ENCODE results near the gene SLC6A5. TPM values are rescaled to one million over a fixed set of nuclear protein-coding genes. Genes with fewer than 3 reads are reported as not detected.
"Not testable (repeated sequence)": the region's sequence is repeated elsewhere in the genome, so short reads cannot be mapped to it uniquely, and the experiment has no call there.

Gene SLC6A5
- not detected for polyA plus RNA-seq (2013, experiment 1 of 2; ENCODE audit: insufficient read length)
- polyA plus RNA-seq (2013, experiment 2 of 2; ENCODE audit: insufficient read length), result not detected

- peak; percentile 28 for DNase-seq
Measured at GRCh38 chr11:20599221-20600019, at the start of gene SLC6A5. Gene SLC6A5 (plus strand): TSS chr11:20599608. CDS start chr11:20599673, 65 bp downstream.

DNA sequence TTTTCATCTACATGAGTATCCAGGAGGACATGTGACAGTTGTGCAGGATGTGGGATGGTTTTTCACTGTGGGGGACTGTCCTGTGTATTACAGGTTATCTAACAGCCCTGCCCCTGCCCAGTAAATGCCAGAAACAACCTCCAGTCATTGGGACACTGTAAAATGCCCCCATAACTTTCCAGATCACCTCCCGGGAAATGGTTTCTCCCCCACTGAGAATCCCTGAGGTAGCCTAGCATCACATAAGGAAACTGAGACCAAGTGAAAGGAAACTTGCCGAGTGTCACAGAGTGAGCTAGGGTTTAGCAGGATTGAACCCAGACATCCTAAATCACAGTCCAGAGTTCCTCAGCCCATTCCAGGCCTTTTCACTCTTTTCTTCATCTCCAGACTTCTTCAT, 48.3 kb upstream of the SLC6A5 start:
- DNase-seq, result no peak

GRCh38 chr11:20555783-20556182, 43.6 kb upstream of the SLC6A5 start:
- no peak for DNase-seq

DNA sequence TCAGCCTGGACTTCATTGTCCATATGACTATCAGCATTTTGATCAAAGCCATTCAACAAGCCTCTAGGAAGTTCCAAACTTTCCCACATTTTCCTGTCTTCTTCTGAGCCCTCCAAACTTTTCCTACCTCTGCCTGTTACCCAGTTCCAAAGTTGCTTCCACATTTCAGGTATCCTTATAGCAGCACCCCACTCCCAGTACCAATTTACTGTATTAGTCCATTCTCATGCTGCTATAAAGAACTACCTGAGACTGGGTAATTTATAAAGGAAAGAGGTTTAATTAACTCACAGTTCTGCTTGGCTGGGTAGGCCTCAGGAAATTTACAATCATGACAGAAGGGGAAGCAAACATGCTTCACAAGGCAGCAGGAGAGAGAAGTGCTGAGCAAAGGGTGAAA, 43.0 kb upstream of the SLC6A5 start:
- DNase-seq, result not testable (repeated sequence)

- no peak for DNase-seq
Measured at GRCh38 chr11:20558741-20559140, 40.7 kb upstream of the SLC6A5 start.

DNA sequence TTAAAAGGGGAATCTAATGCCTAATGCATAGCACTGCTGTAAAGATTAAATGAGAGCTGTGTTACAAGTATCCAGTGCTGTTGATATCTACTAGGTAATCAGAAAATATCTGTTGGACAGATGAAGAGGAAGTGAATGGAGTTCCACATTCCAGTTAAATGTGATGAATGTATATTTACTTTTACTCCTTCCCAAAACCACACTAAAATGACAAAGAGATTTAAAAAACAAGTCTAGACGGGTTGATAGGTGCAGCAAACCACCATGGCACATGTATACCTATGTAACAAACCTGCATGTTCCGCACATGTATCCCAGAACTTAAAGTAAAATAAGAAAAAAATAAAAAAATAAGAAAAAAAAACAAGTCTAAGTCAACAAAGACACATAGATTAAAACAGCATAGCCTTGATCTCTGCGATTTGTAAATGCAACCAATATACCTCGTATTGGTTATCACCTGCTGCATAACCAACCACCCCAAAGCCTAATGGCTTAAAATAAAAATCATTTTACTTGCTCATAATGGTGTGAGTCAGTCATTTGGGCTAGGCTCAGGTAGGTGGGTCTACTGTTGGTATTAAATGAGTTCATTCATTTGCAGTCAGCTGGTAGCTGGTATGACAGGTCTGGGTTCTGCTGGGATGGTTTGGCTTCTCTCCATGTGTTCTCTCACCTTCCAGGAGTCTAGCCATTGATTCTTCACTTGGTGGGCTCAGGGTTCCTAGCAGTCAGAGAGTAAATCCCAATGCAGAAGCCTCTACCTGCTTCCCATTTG, 39.7 kb upstream of the SLC6A5 start:
- DNase-seq, result no peak

DNA sequence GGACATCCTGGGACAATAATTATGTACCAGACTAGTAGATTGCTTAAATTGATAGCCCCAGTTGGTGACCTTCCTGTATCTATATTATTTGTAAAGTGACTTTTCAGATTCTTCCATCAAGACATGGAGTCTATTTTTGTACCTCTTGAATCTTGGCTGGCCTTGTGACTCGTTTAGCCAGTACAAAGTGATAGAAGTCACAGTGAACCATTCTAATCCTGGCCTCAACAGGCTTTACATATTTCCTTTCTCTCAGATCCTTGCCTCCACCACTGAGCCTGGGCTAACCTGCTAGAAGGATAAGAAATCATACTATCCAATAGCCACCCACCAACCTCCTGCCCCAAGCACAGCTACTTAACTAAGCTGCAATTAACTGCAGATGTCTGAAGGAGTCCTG, 37.5 kb upstream of the SLC6A5 start:
- DNase-seq, result no peak

DNA sequence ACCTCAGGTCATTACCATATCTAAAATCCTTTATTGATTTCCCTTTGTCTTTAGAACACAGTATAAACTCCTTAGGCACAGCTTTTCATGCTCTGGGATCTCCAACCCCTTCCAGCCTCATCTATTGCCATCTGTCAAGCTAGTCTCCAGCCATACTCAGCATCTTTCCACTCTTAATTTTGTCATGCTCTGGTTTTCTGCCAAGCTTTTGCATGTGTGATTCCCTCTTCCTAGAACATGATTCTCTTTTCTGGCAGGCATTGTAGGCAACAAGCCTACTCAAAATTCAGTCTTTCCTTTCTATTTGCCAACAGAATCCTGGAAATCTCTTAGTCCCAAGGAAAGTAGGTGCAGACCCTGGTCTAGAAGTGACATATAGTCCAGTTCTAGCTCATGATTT, 35.5 kb upstream of the SLC6A5 start:
- DNase-seq, result no peak

DNA sequence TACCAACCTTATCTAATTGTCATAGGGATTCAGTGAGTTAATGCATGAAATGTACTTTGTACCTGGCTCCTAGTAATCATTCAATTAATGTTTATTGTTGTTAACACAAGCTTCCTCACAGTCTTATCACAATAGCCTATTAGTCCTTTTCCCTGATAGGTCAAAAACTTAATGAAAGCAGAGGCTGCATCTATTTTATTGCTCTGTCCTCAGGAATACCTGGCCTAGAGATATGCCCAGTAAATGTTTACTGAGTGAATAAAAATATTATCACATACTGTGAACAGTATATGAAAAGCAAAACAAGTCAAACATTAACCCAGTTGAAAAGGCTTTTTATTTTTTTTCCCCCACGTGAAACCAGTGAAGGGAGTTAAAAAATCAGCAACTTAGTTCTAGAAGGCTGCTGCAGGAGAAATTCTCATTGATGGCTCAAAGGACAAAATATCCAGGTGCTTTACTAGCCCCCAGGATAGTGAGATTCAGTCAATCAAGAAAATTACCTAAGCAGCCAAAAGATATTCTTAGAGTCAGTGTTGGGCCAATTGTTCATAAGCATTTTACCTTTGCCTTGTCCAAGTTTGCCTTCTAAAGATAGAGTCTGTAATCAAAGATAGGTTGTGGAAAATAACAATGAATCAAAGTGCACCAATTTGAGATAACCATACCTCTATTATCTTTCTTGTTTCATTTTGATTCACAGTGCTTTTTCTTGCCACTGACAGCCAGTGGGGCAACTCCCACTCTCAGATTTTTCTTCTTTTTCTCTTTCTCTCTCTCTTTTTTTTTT, 34.4 kb upstream of the SLC6A5 start:
- no peak for DNase-seq

DNA sequence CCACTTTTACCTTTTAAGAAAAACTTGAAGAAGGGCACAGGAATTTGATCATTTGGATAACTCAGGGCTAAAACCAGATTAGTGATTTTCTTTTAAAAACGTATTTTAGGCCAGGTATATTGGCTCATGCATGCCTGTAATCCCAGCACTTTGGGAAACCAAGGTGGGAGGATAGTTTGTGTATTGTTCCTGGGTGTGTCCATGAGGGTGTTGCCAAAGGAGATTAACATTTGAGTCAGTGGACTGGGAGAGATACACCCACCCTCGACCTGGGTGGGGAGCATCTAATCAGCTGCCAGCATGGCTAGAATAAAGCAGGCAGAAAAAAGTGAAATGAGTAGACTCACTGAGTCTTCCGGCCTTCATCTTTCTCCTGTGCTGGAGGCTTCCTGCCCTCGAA, 33.3 kb upstream of the SLC6A5 start:
- not testable (repeated sequence) for DNase-seq

DNA sequence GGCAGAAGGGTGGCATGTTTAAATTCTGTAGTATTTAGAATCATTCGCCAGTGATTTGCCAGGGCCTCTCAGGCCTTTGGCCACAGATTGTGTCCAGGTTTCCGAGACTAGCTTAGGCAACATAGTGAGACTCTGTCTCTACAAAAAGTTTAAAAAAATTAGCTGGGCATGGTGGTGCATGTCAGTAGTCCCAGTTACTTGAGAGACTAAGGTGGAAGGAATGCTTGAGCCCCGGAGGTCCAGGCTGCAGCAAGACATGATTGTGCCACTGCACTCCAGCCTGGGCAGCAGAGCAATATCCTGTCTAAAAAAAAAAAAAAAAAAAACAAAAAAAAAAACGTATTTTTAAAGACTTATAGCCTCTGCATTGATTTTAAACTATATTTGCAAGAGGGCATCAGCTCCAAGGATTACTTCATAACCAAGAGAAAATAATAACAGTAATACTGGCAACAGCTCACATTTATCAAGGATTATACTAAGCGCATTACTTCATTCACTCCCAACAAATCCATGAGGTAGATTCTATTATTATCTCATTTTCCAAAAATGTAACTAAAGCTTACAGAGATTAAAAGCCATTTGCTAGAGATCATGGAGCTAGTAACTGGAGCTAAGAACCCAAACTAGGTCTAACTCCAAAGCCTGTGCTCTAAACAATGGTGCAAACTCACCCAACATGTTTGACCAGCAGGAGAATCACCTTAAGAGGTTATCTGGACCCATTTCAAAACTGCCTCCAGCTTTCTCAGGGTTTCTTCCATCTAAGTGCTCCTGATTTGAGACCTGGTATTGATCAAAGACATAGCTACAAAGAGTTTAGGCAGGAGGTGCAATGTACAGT, 32.6 kb upstream of the SLC6A5 start:
- DNase-seq, result no peak

DNA sequence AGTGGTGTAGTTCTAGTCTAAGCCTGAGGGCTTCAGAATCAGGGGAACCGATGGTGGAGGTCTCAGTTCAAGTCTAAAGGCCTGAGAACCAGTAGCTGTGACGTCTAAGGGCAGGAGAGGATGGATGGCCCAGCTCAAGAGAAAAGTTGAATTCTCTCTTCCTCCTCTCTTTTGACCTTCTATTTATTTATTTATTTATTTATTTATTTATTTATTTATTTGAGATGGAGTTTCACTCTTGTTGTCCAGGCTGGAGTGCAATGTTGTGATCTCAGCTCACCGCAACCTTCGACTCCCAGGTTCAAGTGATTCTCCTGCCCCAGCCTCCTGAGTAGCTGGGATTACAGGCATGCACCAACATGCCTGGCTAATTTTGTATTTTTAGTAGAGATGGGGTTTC, 19.7 kb upstream of the SLC6A5 start:
- not testable (repeated sequence) for DNase-seq

GRCh38 chr11:20583201-20583600, 16.2 kb upstream of the SLC6A5 start:
- no peak for DNase-seq

DNA sequence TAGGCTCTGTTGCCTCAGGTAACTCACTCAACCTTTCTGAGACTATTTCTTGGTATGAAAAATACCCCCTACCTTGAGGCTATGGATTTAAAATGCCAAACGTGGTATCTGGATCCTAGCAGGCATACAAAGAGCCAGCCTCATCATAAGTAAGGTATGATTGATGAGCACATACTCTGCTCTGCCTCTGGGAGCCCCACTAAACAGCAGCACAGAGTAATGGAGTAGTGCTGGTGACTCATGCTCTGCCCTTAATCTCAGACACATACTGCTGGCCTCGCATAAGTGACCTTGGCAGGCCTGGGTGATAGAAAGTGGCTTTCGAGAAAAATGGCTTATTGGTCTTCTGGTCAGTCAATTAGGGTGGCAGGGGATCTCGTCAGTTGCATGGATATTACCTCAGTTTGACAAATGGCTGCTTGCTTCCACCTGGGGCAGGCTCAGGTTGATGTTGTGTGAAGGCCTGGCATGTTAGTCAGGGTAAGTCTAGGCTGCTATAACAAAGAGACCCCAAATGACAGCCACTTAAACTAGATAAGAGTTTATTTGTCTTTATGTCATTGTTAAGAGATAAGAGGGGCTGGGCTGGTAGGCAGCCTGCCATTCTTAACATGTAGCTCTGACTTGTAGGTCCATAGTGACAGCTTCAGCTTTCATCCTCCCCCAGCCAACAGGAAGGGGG, 15.2 kb upstream of the SLC6A5 start:
- no peak for DNase-seq

DNA sequence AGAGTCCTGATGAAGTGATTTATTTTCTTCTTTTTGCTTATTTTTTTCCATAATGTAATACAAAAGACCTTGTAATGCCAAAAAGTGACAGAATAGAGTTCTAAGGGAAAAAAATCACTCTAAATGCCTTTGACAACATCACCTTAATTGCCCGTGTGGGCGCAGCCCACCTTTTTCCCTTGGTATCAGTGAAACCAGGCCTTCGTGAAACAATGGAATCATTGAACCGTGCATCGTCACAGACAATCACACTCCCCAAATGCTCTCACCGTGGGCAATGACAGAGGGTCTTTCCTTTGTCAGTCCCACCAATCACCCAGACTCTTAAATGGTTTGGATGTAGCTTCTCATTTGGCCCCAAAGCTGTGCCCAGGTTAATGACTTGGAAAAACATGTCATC, 9.6 kb upstream of the SLC6A5 start:
- no peak for DNase-seq

DNA sequence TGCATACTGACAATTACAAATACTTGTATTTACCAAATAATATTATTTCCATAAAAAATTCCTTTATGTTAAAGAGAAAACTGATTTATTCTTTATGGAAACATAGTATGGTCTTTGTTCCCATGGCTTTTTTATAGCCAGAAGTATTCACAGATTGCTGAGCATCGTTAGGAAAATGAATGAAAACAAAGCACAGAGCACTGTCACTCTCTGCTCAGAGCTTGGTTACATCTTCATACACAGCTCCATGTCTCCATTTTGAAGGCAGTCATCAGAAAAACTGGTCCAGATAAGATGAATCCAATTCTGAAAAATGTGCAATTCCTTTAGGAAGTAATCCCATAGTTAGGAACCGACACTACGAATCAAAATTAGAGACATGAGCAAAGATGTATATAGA, 9.0 kb upstream of the SLC6A5 start:
- DNase-seq, result no peak

- DNase-seq, result no peak
Measured at GRCh38 chr11:20592741-20593140, 6.7 kb upstream of the SLC6A5 start.

DNA sequence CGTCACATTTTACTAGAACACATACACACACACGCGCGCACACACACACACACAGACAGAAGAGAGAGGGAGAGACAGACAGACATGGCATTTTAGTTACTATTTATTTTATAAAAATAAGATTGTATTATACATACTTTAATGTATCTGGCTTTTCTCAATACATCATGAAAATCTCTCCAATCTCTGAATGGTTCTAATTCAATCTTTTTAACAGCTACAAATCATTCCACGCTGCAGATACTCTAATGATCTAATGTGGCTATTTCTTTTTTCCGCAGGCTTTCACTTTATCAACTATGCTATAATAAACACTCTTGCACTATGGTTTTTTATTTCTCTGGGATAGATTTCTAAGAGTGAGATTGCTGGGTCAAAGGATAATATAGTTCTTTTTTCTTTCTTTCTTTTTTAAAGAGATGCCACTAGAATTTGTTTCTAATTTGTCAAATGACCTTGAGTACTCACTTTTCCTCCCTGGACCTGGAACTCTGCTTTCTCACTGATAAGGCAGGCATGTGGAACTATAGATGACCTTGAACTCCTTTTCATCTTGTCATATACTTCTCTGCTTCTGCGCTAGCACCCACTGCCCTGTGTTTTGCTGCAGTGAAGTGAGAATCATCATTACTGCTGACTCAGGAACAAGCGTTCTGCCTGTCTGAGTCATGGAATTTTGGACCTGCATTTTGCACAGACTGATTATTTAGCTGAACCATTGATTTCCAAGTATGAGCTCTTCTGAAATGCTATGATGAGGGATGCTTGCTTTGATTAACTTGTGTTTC, 4.9 kb upstream of the SLC6A5 start:
- DNase-seq, result no peak

DNA sequence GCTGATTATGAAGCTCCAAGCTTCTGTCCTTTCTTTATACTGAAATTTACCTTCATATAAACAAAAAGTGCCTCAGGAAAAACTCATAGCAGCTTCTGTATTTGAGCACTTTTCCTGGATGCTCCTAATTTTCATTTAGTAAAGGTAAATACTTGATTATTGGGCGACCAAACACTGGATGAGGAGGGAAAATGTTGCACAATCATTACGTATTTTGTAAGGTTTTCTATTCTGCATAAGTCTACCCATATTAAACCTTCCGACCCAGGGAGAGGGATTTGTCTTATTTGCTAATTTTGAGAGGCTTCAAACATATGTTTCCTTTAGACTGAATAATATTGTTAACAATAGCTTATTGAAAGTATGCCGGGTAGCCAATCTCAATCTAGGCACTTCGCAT, 4.3 kb upstream of the SLC6A5 start:
- no peak for DNase-seq
